Erythroblast (primary cell): Measurements from ENCODE around the gene FBLN7.

ENCODE experiments used
- GATA1 ChIP-seq: IDR thresholded peaks from 2 replicates; pipeline ENCODE4 v1.6.1; 2011; ENCODE audit warnings: low read depth, mild to moderate bottlenecking, control low read depth, low read length, moderate library complexity
- POLR2A ChIP-seq: IDR thresholded peaks from 2 replicates; pipeline ENCODE4 v1.6.1; 2011; ENCODE audit warnings: mild to moderate bottlenecking, low read length

GRCh38 chr2:112183327-112184025 is 45.3 kb downstream of the FBLN7 start:
- TF ChIP-seq POLR2A (no peak), GATA1 (no peak)
